Gastroesophageal sphincter (tissue), 3 donors: ENCODE data around the gene SCAF1.
A peak's percentile ranks its signal among the peaks of the same experiment; 100 is the strongest.

Experiments used
- CTCF ChIP-seq, 4 experiments: fragments of 200-600 bp in 2 of 4; fragments of 450-650 bp in 2 of 4; sonication (generic) in 1 of 4; IDR thresholded peaks; one replicate each; pipeline ENCODE4 v1.5.1; 2017 to 2019; ENCODE audit warnings: antibody characterized with exemption in 4 of 4, mild to moderate bottlenecking in 2 of 4, moderate library complexity in 2 of 4
- POLR2A ChIP-seq, 2 donors: fragments of 450-650 bp; IDR thresholded peaks; one replicate each; pipeline ENCODE4 v1.6.1; 2017; ENCODE audit warnings: antibody characterized with exemption in 2 of 2, mild to moderate bottlenecking in 2 of 2, moderate library complexity in 1 of 2

- TF ChIP-seq CTCF (IDR thresholded peaks at IDR 0.05) (peak in 1 of 4 experiments; percentile 10), POLR2A (IDR thresholded peaks at IDR 0.05) (peak; percentile 48 to 72)
Observed at GRCh38 chr19:49677231-49677900, 35.4 kb downstream of the SCAF1 start, which contains the start of gene PRMT1.
